Measurements from ENCODE around the gene ZNF416.

The ZNF416 gene

GRCh38 chr19:57606931-57607330 lies 28.2 kb upstream of the ZNF416 start:
- FAIRE-seq (no peak), DNase-seq (ENCODE audit: insufficient read length, low spot score) (no peak)
- no peak for TF ChIP-seq CTCF (IDR thresholded peaks at IDR 0.05; ENCODE audit: insufficient read depth, missing control alignments)

- no peak for TF ChIP-seq CTCF (IDR thresholded peaks at IDR 0.05; ENCODE audit: insufficient read depth, missing control alignments)
- DNase-seq (ENCODE audit: insufficient read length, low spot score) = peak; percentile 86
- FAIRE-seq = no peak
Observed at GRCh38 chr19:57599761-57600383, 21.2 kb upstream of the ZNF416 start, which contains the start of gene ZNF530. ZNF530 (plus strand) TSS chr19:57599885; CDS start chr19:57604346, 4,461 bp downstream.

- DNase-seq (ENCODE audit: insufficient read length, low spot score) (no peak), FAIRE-seq (no peak)
- TF ChIP-seq CTCF (IDR thresholded peaks at IDR 0.05; ENCODE audit: insufficient read depth, missing control alignments) = no peak
Observed at GRCh38 chr19:57599377-57599760, 20.7 kb upstream of the ZNF416 start.

- TF ChIP-seq CTCF (IDR thresholded peaks at IDR 0.05; ENCODE audit: insufficient read depth, missing control alignments) = no peak
- no peak for DNase-seq (ENCODE audit: insufficient read length, low spot score)
- no peak for FAIRE-seq
Observed at GRCh38 chr19:57587529-57587928, 8.8 kb upstream of the ZNF416 start.

- FAIRE-seq = peak; percentile 46
- peak; percentile 98 for DNase-seq (ENCODE audit: insufficient read length, low spot score)
- peak; percentile 19 for TF ChIP-seq CTCF (IDR thresholded peaks at IDR 0.05; ENCODE audit: insufficient read depth, missing control alignments)
Observed at GRCh38 chr19:57583521-57584416, 5.1 kb upstream of the ZNF416 start, which contains the start of gene ZIK1. ZIK1 (plus strand) TSS chr19:57584145; CDS start chr19:57584357, 212 bp downstream.

GRCh38 chr19:57583104-57583520 lies 4.4 kb upstream of the ZNF416 start:
- DNase-seq (ENCODE audit: insufficient read length, low spot score) (no peak), FAIRE-seq (no peak)
- TF ChIP-seq CTCF (IDR thresholded peaks at IDR 0.05; ENCODE audit: insufficient read depth, missing control alignments) = no peak

Measured in D721Med (cell line).